HepG2 (cell line): ENCODE data around the gene PDPK1. TPM values are rescaled to one million over a fixed set of nuclear protein-coding genes. Genes with fewer than 3 reads are reported as not detected.

Source experiments
- CBFB ChIP-seq: sonication (generic); formaldehyde crosslinking; IDR thresholded peaks from 2 replicates; pipeline ENCODE4 v1.4.0; 2020; ENCODE audit warnings: missing genetic modification reagents
- DNMT3B ChIP-seq: conservative IDR thresholded peaks from 2 replicates; pipeline ENCODE4 v1.6.1; 2016; ENCODE audit warnings: missing biosample characterization, control low read depth
- DPF2 ChIP-seq: sonication (generic); formaldehyde crosslinking; IDR thresholded peaks from 2 replicates; pipeline ENCODE4 v1.4.0; 2020; ENCODE audit warnings: mild to moderate bottlenecking, low read depth, missing genetic modification reagents, borderline replicate concordance
- HNRNPL ChIP-seq: fragments of 200-400 bp; formaldehyde crosslinking; IDR thresholded peaks from 2 replicates; pipeline ENCODE4 v1.6.1; 2017; ENCODE audit warnings: mild to moderate bottlenecking, low read depth, low read length
- MIER2 ChIP-seq: IDR thresholded peaks from 2 replicates; pipeline ENCODE4 v1.6.1; 2016; ENCODE audit warnings: missing biosample characterization, missing genetic modification reagents
- MXD4 ChIP-seq: IDR thresholded peaks from 2 replicates; pipeline ENCODE4 v1.6.1; 2016; ENCODE audit warnings: mild to moderate bottlenecking, missing biosample characterization, missing genetic modification reagents
- NFYC ChIP-seq: IDR thresholded peaks from 2 replicates; pipeline ENCODE4 v1.6.1; 2016; ENCODE audit warnings: missing genetic modification reagents, missing compliant biosample characterization
- NR3C1 ChIP-seq: sonication (generic); formaldehyde crosslinking; IDR thresholded peaks from 2 replicates; pipeline ENCODE4 v1.4.0; 2020; ENCODE audit warnings: missing genetic modification reagents
- SMYD3 ChIP-seq: sonication (generic); formaldehyde crosslinking; IDR thresholded peaks from 2 replicates; pipeline ENCODE4 v1.8.1; 2023; ENCODE audit warnings: mild to moderate bottlenecking, missing genetic modification reagents
- TEAD3 ChIP-seq: optimal IDR thresholded peaks from 2 replicates; pipeline ENCODE3; 2016; ENCODE audit warnings: borderline replicate concordance
- THYN1 ChIP-seq: sonication (generic); formaldehyde crosslinking; IDR thresholded peaks from 2 replicates; pipeline ENCODE4 v1.8.1; 2023; ENCODE audit warnings: low read depth, mild to moderate bottlenecking, moderate library complexity, missing genetic modification reagents, borderline replicate concordance
- ZBTB3 ChIP-seq: sonication (generic); formaldehyde crosslinking; IDR thresholded peaks from 2 replicates; pipeline ENCODE4 v1.4.0; 2020; ENCODE audit warnings: low read depth, mild to moderate bottlenecking, moderate library complexity, missing genetic modification reagents, borderline replicate concordance
- ZKSCAN5 ChIP-seq: sonication (generic); formaldehyde crosslinking; IDR thresholded peaks from 2 replicates; pipeline ENCODE4 v1.5.1; 2020; ENCODE audit warnings: mild to moderate bottlenecking, missing genetic modification reagents
- ZMAT3 ChIP-seq: sonication (generic); formaldehyde crosslinking; conservative IDR thresholded peaks from 2 replicates; pipeline ENCODE4 v1.7.0; 2021; ENCODE audit warnings: missing genetic modification reagents
- ZNF563 ChIP-seq: sonication (generic); formaldehyde crosslinking; IDR thresholded peaks from 2 replicates; pipeline ENCODE4 v1.8.0; 2022; ENCODE audit warnings: mild to moderate bottlenecking, moderate library complexity, missing genetic modification reagents
- ZNF567 ChIP-seq: sonication (generic); formaldehyde crosslinking; IDR thresholded peaks from 2 replicates; pipeline ENCODE4 v1.8.1; 2023; ENCODE audit warnings: mild to moderate bottlenecking, missing genetic modification reagents, borderline replicate concordance
- ZNF580 ChIP-seq: IDR thresholded peaks from 2 replicates; pipeline ENCODE4 v1.6.1; 2016; ENCODE audit warnings: low read depth, borderline replicate concordance
- ZNF883 ChIP-seq: sonication (generic); formaldehyde crosslinking; IDR thresholded peaks from 2 replicates; pipeline ENCODE4 v1.5.1; 2020; ENCODE audit warnings: mild to moderate bottlenecking, missing genetic modification reagents; ENCODE audit errors: not compliant biosample characterization
- polyA plus RNA-seq, 8 experiments: library from polyadenylated mRNA; depleted of rRNA in 3 of 8; stranded (reverse) in 7 of 8; unstranded in 1 of 8; fragments of >200 nt; fragmentation: Illumina TruSeq in 4 of 8; extraction: Trizol in 4 of 8; gene quantifications; 2 replicates each; pipeline versions ENCODE4 v1.2.1 to v1.2.3, GENCODE V29; 2011 to 2016; ENCODE audit warnings: low read depth in 4 of 8, missing spikeins in 1 of 8, mixed read lengths in 1 of 8; ENCODE audit not compliant: insufficient read depth in 1 of 8
- total RNA-seq, 5 experiments: library from RNA; depleted of rRNA; stranded (reverse); fragments of >200 nt; fragmentation: Illumina TruSeq; extraction: Trizol; gene quantifications; 2 replicates each; pipeline ENCODE4 v1.2.3, GENCODE V29; 2016; ENCODE audit warnings: low read depth in 1 of 5
- TF ChIP-seq, protein P1 (sequence below): IDR thresholded peaks from 2 replicates; pipeline ENCODE4 v1.6.1; 2012; ENCODE audit warnings: low read depth, low read length, improper control_type of control experiment
- TF ChIP-seq, protein P2 (sequence below): IDR thresholded peaks from 2 replicates; pipeline ENCODE4 v1.6.1; 2016; ENCODE audit warnings: missing compliant biosample characterization, missing genetic modification reagents, borderline replicate concordance
- TF ChIP-seq, protein P3 (sequence below): sonication (generic); formaldehyde crosslinking; IDR thresholded peaks from 2 replicates; pipeline ENCODE4 v1.5.1; 2020; ENCODE audit warnings: missing genetic modification reagents, mild to moderate bottlenecking, borderline replicate concordance
- TF ChIP-seq, protein P4 (sequence below): sonication (generic); formaldehyde crosslinking; IDR thresholded peaks from 2 replicates; pipeline ENCODE4 v1.4.0; 2020; ENCODE audit warnings: missing genetic modification reagents

The PDPK1 gene
- total and polyA plus RNA-seq, 2 of the 13 experiments (the other 11 are each of a cell fraction or from before 2014, with no cell fraction given) = 59.6 to 129 TPM

DNA sequence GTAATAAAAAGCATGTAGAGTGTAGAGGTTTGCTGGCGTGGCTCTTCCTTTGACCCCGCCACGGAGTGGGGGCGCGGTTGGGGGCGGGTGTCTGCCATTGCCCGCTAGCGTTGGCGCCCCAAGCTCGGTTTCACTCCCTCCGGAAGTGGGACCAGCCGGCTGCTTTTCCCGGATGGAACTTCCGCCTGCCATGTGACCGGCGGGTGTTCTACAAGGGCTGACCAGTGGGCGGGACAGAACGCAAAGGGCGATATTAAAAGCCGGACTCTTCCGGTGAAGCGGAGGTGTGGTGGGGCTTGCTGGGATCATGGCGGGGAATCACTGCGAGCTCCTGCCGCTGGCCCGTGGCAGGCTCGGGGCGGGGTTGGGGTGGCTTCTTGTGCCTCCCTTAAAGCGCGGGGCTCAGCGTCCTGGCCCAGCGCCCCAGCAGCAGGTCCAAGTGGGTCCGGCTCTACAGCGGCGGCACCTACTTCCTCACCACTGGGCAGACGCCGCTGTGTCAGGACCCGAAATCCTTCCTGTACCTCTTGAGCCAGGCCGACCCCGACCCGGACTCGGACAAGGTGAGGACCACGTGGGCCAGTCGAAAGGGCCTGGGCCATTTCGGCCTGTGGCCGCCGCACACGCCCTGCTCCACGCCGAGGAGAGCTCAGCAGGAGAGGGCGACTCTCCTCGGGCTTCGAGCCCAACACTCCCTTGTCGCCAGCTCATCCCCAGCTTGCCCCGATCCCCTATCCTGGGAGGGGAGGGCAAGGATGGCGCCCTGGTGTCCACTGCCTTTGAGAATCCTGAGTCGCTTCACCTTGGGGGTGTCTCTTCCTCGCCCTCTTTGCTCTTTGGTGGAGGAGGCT is 65.6 kb downstream of the PDPK1 start (continued):
- TF ChIP-seq, protein P1, sequence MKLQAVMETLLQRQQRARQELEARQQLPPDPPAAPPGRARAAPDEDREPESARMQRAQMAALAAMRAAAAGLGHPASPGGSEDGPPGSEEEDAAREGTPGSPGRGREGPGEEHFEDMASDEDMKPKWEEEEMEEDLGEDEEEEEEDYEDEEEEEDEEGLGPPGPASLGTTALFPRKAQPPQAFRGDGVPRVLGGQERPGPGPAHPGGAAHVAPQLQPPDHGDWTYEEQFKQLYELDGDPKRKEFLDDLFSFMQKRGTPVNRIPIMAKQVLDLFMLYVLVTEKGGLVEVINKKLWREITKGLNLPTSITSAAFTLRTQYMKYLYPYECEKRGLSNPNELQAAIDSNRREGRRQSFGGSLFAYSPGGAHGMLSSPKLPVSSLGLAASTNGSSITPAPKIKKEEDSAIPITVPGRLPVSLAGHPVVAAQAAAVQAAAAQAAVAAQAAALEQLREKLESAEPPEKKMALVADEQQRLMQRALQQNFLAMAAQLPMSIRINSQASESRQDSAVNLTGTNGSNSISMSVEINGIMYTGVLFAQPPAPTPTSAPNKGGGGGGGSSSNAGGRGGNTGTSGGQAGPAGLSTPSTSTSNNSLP = peak; percentile 52; the same call in 1 of the 2 replicates
- peak; percentile 90; the same call in 1 of the 2 replicates for TF ChIP-seq CBFB (CRISPR knock-in tag)
- peak; percentile 52 for TF ChIP-seq TEAD3 (CRISPR knock-in tag)
- TF ChIP-seq ZNF580 (CRISPR knock-in tag) = peak; percentile 96; the same call in 1 of the 2 replicates
- TF ChIP-seq, protein P2, sequence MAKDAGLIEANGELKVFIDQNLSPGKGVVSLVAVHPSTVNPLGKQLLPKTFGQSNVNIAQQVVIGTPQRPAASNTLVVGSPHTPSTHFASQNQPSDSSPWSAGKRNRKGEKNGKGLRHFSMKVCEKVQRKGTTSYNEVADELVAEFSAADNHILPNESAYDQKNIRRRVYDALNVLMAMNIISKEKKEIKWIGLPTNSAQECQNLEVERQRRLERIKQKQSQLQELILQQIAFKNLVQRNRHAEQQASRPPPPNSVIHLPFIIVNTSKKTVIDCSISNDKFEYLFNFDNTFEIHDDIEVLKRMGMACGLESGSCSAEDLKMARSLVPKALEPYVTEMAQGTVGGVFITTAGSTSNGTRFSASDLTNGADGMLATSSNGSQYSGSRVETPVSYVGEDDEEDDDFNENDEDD (CRISPR knock-in tag) = peak; percentile 76; the same call in 1 of the 2 replicates
- peak; percentile 89 for TF ChIP-seq SMYD3
- TF ChIP-seq MXD4 (CRISPR knock-in tag) = peak; percentile 90
- no peak for TF ChIP-seq HNRNPL
- TF ChIP-seq, protein P3, sequence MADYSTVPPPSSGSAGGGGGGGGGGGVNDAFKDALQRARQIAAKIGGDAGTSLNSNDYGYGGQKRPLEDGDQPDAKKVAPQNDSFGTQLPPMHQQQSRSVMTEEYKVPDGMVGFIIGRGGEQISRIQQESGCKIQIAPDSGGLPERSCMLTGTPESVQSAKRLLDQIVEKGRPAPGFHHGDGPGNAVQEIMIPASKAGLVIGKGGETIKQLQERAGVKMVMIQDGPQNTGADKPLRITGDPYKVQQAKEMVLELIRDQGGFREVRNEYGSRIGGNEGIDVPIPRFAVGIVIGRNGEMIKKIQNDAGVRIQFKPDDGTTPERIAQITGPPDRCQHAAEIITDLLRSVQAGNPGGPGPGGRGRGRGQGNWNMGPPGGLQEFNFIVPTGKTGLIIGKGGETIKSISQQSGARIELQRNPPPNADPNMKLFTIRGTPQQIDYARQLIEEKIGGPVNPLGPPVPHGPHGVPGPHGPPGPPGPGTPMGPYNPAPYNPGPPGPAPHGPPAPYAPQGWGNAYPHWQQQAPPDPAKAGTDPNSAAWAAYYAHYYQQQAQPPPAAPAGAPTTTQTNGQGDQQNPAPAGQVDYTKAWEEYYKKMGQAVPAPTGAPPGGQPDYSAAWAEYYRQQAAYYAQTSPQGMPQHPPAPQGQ (CRISPR knock-in tag) = peak; percentile 52; the same call in 1 of the 2 replicates
- peak; percentile 53; the same call in 1 of the 2 replicates for TF ChIP-seq ZKSCAN5
- 0 out of 2 replicates have a peak, but pooled peaks have one; percentile 13 for TF ChIP-seq NR3C1 (CRISPR knock-in tag)
- TF ChIP-seq DPF2 (CRISPR knock-in tag) = no peak
- no peak for TF ChIP-seq THYN1
- TF ChIP-seq ZNF883 (CRISPR knock-in tag) = peak; percentile 57
- TF ChIP-seq ZNF567 (CRISPR knock-in tag) = peak; percentile 79; the same call in 1 of the 2 replicates
- TF ChIP-seq MIER2 = peak; percentile 55; the same call in 1 of the 2 replicates
- peak; percentile 80; the same call in 1 of the 2 replicates for TF ChIP-seq DNMT3B (CRISPR knock-in tag)
- TF ChIP-seq ZNF563 (CRISPR knock-in tag) = peak; percentile 61
- peak; percentile 54; the same call in 1 of the 2 replicates for TF ChIP-seq NFYC
- peak; percentile 77; the same call in 1 of the 2 replicates for TF ChIP-seq ZMAT3 (CRISPR knock-in tag)
- TF ChIP-seq, protein P4, sequence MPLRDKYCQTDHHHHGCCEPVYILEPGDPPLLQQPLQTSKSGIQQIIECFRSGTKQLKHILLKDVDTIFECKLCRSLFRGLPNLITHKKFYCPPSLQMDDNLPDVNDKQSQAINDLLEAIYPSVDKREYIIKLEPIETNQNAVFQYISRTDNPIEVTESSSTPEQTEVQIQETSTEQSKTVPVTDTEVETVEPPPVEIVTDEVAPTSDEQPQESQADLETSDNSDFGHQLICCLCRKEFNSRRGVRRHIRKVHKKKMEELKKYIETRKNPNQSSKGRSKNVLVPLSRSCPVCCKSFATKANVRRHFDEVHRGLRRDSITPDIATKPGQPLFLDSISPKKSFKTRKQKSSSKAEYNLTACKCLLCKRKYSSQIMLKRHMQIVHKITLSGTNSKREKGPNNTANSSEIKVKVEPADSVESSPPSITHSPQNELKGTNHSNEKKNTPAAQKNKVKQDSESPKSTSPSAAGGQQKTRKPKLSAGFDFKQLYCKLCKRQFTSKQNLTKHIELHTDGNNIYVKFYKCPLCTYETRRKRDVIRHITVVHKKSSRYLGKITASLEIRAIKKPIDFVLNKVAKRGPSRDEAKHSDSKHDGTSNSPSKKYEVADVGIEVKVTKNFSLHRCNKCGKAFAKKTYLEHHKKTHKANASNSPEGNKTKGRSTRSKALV (CRISPR knock-in tag) = no peak
- peak; percentile 53; the same call in 1 of the 2 replicates for TF ChIP-seq ZBTB3
